Measurements from ENCODE around the gene APBA2.
"Not testable (repeated sequence)": the region's sequence is repeated elsewhere in the genome, so short reads cannot be mapped to it uniquely, and the experiment has no call there.

APBA2 gene

DNA sequence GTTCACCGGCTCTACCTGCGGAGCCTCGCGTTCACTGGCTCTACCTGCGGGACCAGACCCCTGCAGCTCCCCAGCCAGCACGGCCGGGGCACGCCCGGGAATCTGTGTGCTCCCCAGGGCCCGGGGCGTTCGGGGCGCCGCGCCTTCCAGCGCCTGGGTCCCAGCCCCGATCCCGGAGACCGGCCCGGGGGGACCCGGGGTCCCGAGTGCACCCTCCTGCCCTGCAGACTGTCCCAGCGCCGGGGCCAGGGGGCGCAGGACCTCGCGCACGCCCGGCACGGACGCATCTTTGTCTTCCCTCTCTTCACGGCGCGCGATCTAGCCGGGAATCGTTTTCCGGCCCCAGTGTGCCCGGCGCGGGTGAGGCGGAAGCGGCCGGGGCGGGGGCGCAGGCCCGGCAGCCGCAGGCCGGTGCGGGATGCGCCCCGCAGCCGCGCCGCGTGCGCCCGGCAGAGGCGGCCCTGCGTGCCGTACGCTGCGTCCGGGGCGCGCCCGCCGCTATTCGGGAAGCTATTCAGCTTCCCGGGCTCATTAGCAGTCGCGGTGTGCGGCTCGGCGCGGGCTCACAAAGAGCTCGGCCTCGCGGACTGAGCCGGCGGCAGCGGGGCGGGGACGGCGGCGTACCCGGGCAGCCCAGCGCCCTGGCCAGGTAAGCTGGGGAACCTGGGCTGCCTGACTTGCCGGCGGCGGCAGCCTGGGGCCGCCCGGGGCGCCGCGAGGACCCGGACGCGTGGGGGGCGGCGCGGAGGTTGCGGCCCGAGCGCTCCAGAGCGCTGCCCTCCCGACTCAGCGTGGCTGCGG lies at the start of gene APBA2:
APBA2 (plus strand) TSS at position 345 of the 801 bp plus-strand sequence. CDS start 167,911 bp downstream, outside the sequence.
- no peak for DNase-seq

DNA sequence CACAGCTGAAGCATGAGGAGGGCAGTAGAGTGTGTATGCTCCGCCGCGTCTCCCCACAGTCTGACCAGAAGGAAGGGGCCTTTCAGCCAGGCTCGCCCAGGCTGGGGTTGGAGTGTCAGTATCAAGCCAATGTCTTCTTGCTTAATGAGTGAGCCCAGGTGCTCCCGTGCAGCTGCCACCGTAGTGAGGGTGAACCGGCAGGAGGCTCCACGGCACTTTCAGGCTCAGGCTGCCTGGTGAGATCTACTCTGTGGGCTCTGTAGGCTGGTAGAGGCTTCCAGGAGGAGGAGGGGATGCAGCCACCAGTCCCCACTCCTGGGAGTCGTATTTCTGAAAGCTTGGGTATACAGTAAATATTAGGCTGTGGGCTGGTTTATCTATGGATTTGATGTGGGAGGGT lies 45.5 kb upstream of the APBA2 start:
- DNase-seq: not testable (repeated sequence)

DNA sequence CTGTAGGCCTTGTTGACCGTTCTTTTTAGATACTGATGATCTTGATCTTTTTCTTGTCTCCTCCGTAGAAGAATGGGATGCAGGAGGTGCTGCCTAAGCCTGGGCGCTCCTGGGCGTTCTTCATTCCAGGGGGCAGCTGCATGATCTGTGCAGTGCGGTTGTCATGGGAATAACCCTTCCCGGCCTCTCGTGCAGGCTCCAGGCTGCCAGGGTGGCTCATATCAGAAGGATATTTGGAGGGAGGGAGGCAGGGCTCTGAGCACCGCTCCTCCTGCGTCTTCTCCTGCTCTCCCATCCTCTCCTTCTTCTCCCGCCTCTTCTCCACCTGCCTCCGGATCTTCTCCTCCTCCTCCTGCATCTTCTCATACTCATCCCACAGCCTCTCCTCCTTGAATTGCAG lies 43.6 kb upstream of the APBA2 start:
- DNase-seq: not testable (repeated sequence)

DNA sequence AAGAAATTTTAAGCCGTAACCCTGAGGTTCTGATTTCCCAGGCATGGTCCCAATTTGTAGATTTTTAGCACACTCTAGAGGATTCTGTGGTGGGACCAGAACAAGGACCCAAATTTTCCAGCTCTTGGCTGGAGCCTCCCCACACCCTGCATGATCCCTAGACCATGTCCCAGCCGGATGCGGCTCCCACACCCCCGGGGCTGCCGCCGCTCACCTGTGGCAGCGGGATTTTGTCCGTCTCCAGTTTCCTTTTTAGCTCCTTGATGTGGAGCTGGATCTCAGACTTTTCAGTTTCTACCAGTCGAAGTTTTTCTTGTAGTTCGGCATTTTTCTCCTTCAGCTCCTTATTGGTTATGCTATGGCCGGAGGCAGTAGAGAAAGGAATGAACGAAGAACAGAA lies 42.3 kb upstream of the APBA2 start:
- DNase-seq: not testable (repeated sequence)

DNA sequence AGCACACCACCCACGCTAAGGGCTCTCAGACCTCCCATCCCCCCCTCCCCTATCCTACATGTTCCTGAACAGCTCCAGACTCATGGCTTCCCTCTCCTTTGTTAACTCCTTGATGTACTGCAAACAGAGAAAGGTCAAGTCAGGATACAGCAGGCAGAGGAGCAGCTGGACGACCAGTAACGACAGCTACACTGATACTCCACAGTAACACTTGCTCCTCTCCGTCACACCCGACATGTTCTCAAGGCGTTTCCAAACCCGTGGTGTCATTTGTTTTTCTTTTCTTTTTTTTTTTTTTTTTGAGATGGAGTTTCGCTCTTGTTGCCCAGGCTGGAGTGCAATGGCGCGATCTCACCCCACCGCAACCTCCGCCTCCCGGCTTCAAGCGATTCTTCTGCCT lies 41.6 kb upstream of the APBA2 start:
- DNase-seq: not testable (repeated sequence)

DNA sequence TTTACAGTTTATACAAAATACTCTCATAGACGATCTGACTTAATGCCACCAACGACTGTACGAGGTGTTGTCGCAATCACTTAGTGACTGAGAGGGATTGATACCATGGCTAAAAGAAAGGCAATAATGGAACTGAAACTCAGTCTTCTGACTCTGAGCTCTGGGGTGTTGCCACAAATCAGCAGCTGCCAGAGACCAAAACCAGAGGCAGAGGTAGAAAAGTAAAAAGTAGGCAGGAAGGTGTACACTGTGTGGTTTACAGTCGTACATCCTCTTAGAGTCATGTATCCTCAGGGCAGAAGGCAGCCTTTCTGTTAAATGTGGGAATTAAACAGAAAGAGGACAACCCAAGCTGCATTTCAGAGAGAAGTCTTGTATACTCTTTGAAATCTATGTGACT lies 38.5 kb upstream of the APBA2 start:
- not testable (repeated sequence) for DNase-seq

DNA sequence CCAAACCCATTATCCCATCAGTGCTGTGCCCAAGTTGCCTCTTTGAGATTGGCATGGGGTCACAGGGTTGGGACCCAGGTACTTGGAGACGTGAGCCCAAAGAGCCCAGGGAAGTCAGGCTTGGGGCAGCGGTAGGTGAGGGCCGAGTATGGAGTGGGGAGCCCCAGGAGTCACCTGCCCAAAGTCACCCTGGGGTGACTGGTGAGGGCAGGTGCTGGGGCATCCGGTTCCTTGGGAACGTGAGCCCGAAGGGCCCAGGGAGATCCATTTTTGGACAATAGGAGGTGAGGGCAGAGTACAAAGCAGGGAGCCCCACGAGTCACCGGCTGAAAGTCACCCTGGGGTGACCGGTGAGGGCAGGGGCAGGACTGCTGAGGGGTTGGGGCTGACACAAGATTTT lies 37.8 kb upstream of the APBA2 start:
- not testable (repeated sequence) for DNase-seq

DNA sequence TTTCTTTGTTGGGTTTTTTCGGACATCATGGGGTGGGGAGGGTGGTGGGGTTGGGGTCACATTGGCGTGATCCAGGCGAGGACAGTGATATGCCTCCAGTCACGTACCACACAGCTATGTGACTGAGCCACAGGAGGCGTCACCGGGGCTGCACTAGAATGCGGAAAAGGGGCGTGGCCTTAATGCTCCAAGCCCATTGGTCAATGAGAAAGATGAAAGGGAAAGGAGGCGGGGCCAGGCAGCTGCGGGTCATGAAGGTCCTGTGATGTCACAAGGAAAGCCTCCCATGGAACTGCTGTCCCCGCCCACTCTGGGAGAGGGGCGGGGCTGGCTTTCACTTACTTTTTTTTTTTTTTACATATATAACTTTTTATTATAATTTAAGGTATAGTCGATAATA lies 37.3 kb upstream of the APBA2 start, which contains the start of gene GOLGA6L7:
GOLGA6L7 (minus strand) TSS at position 124 of the 400 bp plus-strand sequence; CDS start at position 29, 95 bp downstream.
- DNase-seq: not testable (repeated sequence)

DNA sequence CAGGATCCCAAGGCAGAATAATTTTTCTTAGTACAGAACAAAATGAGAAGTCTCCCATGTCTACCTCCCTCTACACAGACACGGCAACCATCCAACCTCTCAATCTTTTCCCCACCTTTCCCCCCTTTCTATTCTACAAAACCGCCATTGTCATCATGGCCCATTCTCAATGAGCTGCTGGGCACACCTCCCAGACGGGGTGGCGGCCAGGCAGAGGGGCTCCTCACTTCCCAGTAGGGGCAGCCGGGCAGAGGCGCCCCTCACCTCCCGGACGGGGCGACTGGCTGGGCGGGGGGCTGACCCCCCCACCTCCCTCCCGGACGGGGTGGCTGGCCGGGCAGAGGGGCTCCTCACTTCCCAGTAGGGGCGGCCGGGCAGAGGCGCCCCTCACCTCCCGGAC lies 36.5 kb upstream of the APBA2 start:
- DNase-seq: not testable (repeated sequence)

DNA sequence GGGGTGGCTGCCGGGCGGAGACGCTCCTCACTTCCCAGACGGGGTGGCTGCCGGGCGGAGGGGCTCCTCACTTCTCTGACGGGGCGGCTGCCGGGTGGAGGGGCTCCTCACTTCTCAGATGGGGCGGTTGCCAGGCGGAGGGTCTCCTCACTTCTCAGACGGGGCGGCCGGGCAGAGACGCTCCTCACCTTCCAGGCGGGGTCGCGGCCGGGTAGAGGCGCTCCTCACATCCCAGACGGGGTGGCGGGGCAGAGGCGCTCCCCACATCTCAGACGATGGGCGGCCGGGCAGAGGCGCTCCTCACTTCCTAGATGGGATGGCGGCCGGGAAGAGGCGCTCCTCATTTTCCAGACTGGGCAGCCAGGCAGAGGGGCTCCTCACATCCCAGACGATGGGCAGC lies 36.0 kb upstream of the APBA2 start:
- DNase-seq: not testable (repeated sequence)

DNA sequence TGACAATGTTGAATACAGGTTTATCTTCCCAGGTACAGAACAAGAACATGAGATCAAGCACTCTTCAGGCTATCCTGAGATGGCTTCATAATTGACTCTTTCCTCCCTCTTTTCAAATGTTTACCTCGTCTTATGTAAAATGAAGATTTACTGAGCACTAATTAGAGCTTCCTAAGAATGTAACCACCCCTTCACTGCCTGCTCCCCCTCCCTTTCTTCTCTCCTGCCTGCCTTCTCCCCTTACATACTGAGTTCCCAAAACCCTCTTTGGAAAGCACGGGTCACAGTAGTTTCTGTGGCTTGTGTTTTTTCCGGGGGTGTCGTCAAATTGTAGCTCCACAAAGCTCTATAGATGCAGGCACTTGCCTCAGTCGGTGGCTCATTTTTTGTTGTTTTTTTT lies 32.1 kb upstream of the APBA2 start:
- DNase-seq: not testable (repeated sequence)

DNA sequence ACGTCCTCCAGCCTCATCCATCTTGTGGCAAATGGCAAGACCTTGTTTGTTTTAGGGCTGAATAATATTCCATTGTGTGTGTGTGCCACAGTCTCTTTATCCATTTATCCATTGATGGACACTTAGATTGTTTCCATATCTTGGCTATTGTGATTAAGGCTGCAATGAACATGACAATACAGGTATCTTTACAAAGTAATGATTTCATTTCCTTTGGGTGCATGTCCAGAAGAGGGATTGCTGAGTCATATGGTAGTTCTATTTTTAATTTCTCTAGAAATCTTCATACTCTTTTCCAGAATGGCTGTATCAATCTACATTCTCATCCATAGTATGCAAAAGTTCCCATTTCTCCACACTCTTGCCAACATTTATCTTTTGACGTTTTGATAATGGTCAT lies 31.2 kb upstream of the APBA2 start:
- DNase-seq: not testable (repeated sequence)

DNA sequence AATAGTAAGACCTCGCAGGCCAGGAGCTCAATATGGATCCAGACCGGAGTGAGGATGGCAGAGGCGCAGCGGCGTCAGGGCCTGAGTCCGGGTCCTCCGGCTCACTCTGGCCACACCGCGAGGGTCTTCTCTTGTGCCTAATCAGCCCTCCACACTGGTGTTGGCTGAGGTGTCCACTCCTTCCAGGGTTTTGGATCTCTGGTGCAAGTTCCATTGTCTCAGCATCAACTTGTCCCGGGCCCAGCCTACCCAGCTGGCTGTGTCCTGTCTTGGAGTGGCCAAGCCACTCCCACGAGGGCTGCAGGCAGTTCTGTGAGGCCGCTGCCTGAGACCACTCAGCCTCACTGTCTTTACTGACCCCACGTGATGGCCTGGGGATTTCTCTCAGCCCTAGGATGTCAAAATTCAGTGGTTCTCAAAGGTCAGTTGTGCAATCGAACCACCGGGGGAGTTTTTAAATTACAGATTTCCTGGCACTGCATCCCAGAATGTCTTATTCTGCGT lies 24.7 kb upstream of the APBA2 start:
- peak; percentile 68 to 86 for DNase-seq

DNA sequence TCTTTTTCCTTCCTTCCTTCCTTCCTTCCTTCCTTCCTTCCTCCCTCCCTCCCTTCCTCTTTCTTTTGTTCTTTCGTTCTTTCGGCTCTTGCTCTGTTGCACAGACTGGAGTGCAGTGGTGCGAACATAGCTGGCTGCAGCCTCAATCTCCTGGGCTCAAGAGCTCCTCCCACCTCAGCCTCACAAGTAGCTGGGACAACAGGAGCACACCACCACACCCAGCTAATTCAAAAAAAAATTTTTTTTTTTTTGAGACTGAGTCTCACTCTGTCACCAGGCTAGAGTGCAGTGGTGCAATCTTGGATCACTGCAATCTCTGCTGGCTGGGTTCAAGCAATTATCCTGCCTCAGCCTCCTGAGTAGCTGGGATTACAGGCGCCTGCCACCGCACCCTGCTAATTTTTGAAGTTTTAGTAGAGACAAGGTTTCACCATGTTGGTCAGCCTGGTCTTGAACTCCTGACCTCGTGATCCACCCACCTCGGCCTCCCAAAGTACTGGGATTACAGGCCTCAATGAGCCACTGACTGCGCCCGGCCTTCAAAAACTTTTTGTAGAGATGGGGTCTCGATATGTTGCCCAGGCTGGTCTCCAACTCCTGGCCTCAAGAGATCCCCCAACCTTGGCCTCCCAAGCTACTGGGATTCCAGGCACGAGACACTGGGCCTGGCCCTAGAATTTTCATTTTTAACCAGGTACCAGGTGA lies 24.0 kb upstream of the APBA2 start:
- peak in 1 of 2 donors; percentile 15 for DNase-seq

DNA sequence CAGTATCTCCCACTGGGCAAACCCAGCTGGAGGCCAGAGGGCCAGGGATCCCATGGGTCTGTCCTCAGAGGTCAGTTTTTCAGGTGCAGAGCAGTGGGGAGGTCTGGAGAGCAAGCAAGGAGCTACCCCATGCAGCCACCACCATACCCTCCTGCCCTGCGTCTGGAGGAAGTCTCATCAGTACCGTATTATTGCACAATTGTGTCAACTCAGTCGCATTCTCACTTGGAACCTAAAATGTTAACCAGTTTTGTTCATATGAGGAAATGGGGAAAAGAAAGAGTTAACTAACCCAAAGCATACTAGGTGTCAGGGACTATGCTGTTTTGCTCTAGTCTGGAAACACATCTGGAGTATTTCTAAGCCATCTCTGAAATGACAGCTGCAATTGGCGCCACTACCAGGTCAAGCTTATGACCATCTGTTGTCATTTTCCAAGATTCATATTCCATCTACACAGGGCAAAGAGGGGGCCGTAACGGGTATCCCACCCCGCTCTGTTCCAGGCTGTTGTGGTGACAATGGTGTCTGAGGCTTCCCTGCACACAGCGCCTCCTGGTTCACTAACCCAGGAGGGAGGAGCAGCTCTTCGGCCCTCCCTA lies 16.9 kb upstream of the APBA2 start:
- no peak for DNase-seq

DNA sequence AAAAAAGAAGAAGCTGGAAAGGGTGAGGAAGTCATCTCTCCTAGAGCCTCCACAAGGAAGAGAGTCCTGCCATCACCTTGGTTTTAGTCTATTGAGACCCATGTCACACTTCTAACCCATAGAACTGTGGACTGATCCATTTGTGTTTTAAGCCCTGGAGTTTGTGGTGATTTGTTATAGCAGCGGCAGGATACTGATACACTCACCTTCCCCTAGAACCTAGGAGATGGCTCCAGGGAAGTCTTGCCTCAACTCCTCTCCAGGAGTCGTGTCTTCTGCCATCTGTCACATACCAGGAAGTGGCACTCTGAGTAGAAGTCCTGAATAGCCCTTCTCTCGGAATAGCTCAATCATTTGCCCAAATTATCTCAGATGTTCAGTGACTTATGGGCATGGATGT lies 14.6 kb upstream of the APBA2 start:
- DNase-seq: no peak

DNA sequence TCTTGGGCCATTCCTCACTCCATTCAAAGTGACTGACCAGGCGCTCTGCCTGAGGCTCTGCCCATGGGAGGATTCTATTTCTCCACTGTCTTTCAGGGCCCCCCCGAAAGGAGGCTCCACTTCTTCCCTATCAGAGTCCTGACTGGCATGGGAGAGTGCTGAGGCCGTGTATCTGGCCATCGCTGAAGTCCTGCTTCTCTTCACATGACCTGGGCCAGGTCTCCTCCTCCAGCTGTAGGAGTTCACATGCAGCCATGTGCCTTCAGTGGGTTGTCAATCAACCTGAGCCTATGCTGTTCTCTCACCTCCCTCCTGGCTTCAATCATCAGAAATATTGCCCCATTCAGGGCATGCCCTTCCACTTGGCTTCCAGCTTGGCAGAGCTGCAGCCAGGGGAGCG lies 12.8 kb upstream of the APBA2 start:
- no peak for DNase-seq

DNA sequence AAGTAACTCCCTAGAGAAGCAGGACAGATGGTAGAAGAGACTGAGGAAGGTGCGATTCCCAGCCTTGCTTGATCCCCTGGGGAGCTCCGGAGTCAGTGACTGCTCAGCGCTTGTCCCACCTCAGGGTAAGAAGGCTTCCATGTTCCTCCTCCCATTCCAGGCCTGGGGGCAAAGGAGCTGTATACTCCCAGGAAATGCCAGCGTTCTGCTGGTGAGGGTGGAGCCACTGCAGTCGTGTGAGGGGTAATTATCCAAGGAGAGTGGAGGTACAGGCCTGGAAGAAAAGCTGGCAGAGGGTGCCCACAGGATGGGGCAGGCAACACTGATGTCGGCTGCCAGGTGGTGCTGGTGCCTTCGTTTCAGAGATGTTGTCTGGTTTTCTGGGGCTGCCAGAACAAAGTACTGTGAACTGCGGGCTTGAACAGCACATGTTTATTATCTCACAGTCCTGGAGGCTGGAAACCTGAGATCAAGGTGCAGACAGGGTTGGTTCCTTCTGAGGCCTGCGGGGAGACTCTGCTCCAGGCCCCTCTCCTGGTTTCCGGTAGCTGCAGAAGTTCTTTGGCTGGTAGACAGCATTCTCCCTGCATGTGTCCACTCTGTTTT lies 12.1 kb upstream of the APBA2 start:
- DNase-seq: no peak

DNA sequence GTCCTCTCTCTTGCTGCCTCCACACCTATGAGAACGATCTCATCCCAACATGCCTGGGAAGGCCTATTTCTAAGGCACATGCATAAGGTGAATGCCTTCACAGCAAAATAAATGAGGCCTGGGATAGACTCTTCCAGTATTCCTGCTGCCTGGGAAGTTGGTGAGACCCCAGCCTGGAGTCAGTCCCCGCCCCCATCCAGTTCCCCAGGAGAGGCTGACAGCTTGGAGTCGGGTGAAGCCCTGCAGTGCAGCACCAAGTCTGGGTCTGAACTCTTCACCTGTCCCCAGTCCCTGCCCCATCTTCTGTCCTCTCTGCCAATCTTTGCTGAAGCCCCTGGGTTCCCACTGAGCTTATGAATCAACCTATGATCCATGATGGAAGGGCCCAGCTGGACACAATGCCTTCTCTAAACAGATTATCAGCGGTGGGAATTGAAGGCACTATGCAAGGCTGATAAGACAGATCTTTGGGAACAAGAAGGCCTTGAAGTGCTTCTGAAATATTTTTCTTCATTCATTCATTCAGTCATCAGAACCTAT lies 10.2 kb upstream of the APBA2 start:
- no peak for DNase-seq

DNA sequence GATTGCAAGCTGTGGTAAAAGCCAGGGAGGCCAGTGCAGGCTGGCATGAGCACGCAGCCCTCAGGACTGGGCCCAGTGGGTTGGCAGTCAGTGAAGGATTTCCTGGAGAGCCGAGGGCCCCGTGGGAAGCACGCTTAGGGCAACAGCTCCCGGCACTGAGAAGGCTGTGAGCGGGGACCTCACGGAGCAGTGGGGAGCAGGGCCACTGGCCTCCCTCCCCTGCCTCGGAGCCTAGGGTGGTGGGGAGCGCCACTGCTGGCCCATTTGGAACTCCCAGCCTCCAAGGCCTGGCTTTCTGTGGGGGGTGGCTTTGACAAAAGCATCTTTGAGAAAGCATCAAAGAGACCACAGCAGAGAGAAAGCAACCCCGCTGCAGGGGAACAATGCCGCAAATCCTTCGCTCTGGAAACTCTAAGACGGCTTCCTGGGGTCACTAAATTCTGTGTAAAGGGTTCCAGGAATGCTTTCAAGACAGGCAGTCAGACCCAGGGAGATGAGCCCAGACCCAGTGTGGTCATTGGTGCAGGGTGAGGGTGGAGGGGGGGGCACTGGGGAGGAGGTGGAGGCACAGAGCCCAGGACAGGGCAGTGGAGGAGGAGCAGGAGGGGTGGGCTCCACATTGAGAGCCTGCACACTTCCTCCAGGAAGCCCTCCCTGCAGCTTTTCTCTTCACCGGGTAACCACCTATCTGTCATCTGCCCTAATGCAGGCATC lies 9.5 kb upstream of the APBA2 start:
- DNase-seq: no peak

DNA sequence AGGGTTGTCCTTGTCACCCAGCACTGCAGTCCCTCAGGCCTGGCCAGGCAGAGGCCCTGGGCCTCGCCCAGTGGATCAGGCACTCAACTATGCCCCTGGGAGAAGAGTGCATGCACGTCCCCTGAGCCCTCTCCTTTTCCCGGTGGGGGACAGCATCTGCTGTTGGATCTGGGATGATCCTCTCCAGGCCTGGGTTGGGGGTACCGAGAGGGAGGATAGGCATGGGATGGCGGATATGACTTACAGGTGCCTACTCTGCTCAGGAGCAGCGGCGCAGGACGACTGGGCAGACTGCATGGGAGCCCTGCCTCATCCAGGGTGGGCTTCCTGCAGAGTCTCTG lies 9.0 kb upstream of the APBA2 start:
- DNase-seq: no peak

DNA sequence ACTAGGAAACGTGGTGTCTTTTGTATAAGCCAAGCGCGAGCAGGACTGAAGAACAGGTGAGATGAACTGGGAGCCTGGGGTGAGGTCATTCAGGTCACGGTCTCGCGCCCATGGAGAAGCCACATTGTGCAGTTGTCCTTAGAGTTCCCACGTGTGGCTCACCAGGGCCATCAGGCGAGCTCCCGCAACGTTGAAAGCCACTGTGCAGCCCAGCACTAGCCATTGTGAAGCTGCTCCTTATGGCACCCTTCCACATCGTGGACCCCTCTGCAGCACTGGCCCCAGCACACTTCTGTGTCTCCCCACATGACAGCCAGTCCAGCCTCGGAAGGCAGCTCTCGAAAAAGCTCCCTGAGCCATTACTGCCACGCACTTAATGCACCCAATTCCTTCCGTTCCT lies 7.6 kb upstream of the APBA2 start:
- DNase-seq: no peak

All from inflammatory macrophage treated with lipopolysaccharide for 1 hour (primary cell).